Measurements from ENCODE around the gene FOXO6.

The FOXO6 gene

GRCh38 chr1:41380979-41381691 is 19.9 kb downstream of the FOXO6 start:
- ATAC-seq, result no peak
- peak; percentile 79; the same call in 1 of the 2 replicates for TF ChIP-seq PATZ1 (CRISPR knock-in tag; IDR thresholded peaks at IDR 0.05; ENCODE audit: borderline replicate concordance)
- TF ChIP-seq ZNF70 (CRISPR knock-in tag; IDR thresholded peaks at IDR 0.05), result no peak
- TF ChIP-seq ESRRG (CRISPR knock-in tag; IDR thresholded peaks at IDR 0.05), result no peak
- TF ChIP-seq SNAI2 (CRISPR knock-in tag; IDR thresholded peaks at IDR 0.05), result no peak

- peak; percentile 50 for ATAC-seq
- TF ChIP-seq OSR1 (CRISPR knock-in tag; IDR thresholded peaks at IDR 0.05), result no peak
- no peak for TF ChIP-seq ZFP3 (CRISPR knock-in tag; IDR thresholded peaks at IDR 0.05)
- no peak for TF ChIP-seq GLIS3 (CRISPR knock-in tag; IDR thresholded peaks at IDR 0.05)
These were observed 20.7 kb downstream of the FOXO6 start for GRCh38 chr1:41381692-41382479.

GRCh38 chr1:41382480-41383090 is 21.4 kb downstream of the FOXO6 start:
- TF ChIP-seq TCF4 (CRISPR knock-in tag; IDR thresholded peaks at IDR 0.05; ENCODE audit: borderline replicate concordance) (no peak), ISL1 (CRISPR knock-in tag; IDR thresholded peaks at IDR 0.05) (no peak), CSRNP3 (CRISPR knock-in tag; IDR thresholded peaks at IDR 0.05) (no peak), ZNF565 (CRISPR knock-in tag; conservative IDR thresholded peaks at IDR 0.05; ENCODE audit: low read depth) (no peak), ZFP3 (CRISPR knock-in tag; IDR thresholded peaks at IDR 0.05) (no peak), ZFP30 (CRISPR knock-in tag; IDR thresholded peaks at IDR 0.05) (no peak), CREB5 (CRISPR knock-in tag; IDR thresholded peaks at IDR 0.05; ENCODE audit: low read depth) (no peak), TSHZ2 (CRISPR knock-in tag; IDR thresholded peaks at IDR 0.05) (no peak), ZC3H10 (CRISPR knock-in tag; IDR thresholded peaks at IDR 0.05) (no peak), ESRRG (CRISPR knock-in tag; IDR thresholded peaks at IDR 0.05) (no peak), BACH2 (CRISPR knock-in tag; IDR thresholded peaks at IDR 0.05; ENCODE audit: borderline replicate concordance) (no peak), SNAI2 (CRISPR knock-in tag; IDR thresholded peaks at IDR 0.05) (no peak), PATZ1 (CRISPR knock-in tag; IDR thresholded peaks at IDR 0.05; ENCODE audit: borderline replicate concordance) (no peak), RARB (CRISPR knock-in tag; IDR thresholded peaks at IDR 0.05) (no peak), ZNF8 (CRISPR knock-in tag; IDR thresholded peaks at IDR 0.05) (no peak), OSR1 (CRISPR knock-in tag; IDR thresholded peaks at IDR 0.05) (no peak), PPARA (CRISPR knock-in tag; IDR thresholded peaks at IDR 0.05; ENCODE audit: borderline replicate concordance) (no peak)
- ATAC-seq, result peak; percentile 70
